ENCODE results near the gene KRTAP3-1. TPM values are rescaled to one million over a fixed set of nuclear protein-coding genes. Genes with fewer than 3 reads are reported as not detected.

The KRTAP3-1 gene
- total and polyA plus RNA-seq, 4 experiments from 2014 or later: not detected

- H3K9me3 Mint-ChIP-seq: peaks cover 0 to 4% (median 0%) of the 10 kb centered on the region in 8 donors
- H3K9me3 ChIP-seq (ENCODE audit: control insufficient read depth in 1 of 2, low read length in 2 of 2): no peaks in the 10 kb centered on the region
- H3K36me3 ChIP-seq (ENCODE audit: insufficient read depth, low read length): no peaks in the 10 kb centered on the region
- no peaks in the 10 kb centered on the region for H3K27me3 ChIP-seq (ENCODE audit: insufficient read depth, low read length)
- peaks cover 2 to 5% of the 10 kb centered on the region in 2 donors for H3K27me3 Mint-ChIP-seq
- ChIA-PET CTCF (ENCODE audit: partially characterized antibody) (interaction anchor here (0.9 to 2.3 kb wide), 7 partner anchors 8 to 526 kb away, joined by 3 to 6 read pairs (median 4); no protein-coding TSS in a partner anchor), POLR2A (ENCODE audit: partially characterized antibody) (no interaction called here)
- peaks cover 0 to 3% (median 0%) of the 10 kb centered on the region in 4 donors for H3K4me1 Mint-ChIP-seq
- no peak overlapping the region for H3K4me3 ChIP-seq (ENCODE audit: low read length in 2 of 2)
- no peak for DNase-seq
- no peak overlapping the region for H3K27ac ChIP-seq (ENCODE audit: low read depth, low read length)
- H3K4me1 ChIP-seq (ENCODE audit: insufficient read depth, low read length): no peaks in the 10 kb centered on the region
- H3K4me3 Mint-ChIP-seq: no peak overlapping the region
- no peaks in the 10 kb centered on the region for H3K36me3 Mint-ChIP-seq
- no peak overlapping the region for H3K27ac Mint-ChIP-seq
- intact Hi-C loops (cut with micrococcal nuclease): no loop called here
Measured at GRCh38 chr17:40962059-40962561, 46.8 kb downstream of the KRTAP3-1 start.

- Mint-ChIP-seq H3K9me3 (peaks cover 0 to 4% (median 0%) of the 10 kb centered on the region in 8 donors), H3K4me1 (peaks cover 0 to 3% (median 0%) of the 10 kb centered on the region in 4 donors), H3K27me3 (peaks cover 2 to 5% of the 10 kb centered on the region in 2 donors), H3K4me3 (no peak overlapping the region), H3K36me3 (no peaks in the 10 kb centered on the region), H3K27ac (no peak overlapping the region)
- no peaks in the 10 kb centered on the region for H3K36me3 ChIP-seq (ENCODE audit: insufficient read depth, low read length)
- H3K9me3 ChIP-seq (ENCODE audit: control insufficient read depth in 1 of 2, low read length in 2 of 2): no peaks in the 10 kb centered on the region
- no peak overlapping the region for H3K4me3 ChIP-seq (ENCODE audit: low read length in 2 of 2)
- intact Hi-C loops (cut with micrococcal nuclease): no loop called here
- no peak overlapping the region for H3K27ac ChIP-seq (ENCODE audit: low read depth, low read length)
- DNase-seq: no peak
- H3K27me3 ChIP-seq (ENCODE audit: insufficient read depth, low read length): no peaks in the 10 kb centered on the region
- ChIA-PET CTCF (ENCODE audit: partially characterized antibody) (interaction anchor here (0.9 to 2.3 kb wide), 7 partner anchors 9 to 527 kb away, joined by 3 to 6 read pairs (median 4); no protein-coding TSS in a partner anchor), POLR2A (ENCODE audit: partially characterized antibody) (no interaction called here)
- H3K4me1 ChIP-seq (ENCODE audit: insufficient read depth, low read length): no peaks in the 10 kb centered on the region
Measured at GRCh38 chr17:40961591-40961990, 47.3 kb downstream of the KRTAP3-1 start.

- Mint-ChIP-seq H3K27ac (no peak overlapping the region), H3K9me3 (peaks cover 0 to 4% (median 0%) of the 10 kb centered on the region in 8 donors), H3K36me3 (no peaks in the 10 kb centered on the region), H3K4me3 (no peak overlapping the region), H3K27me3 (peaks cover 0 to 6% of the 10 kb centered on the region in 2 donors), H3K4me1 (peaks cover 0 to 3% (median 0%) of the 10 kb centered on the region in 4 donors)
- Histone ChIP-seq H3K36me3 (ENCODE audit: insufficient read depth, low read length) (no peaks in the 10 kb centered on the region), H3K27me3 (ENCODE audit: insufficient read depth, low read length) (no peaks in the 10 kb centered on the region), H3K27ac (ENCODE audit: low read depth, low read length) (no peak overlapping the region), H3K4me3 (ENCODE audit: low read length in 2 of 2) (no peak overlapping the region), H3K4me1 (ENCODE audit: insufficient read depth, low read length) (no peaks in the 10 kb centered on the region), H3K9me3 (ENCODE audit: control insufficient read depth in 1 of 2, low read length in 2 of 2) (no peaks in the 10 kb centered on the region)
- DNase-seq: no peak
- CTCF ChIA-PET (ENCODE audit: partially characterized antibody): no interaction called here
- POLR2A ChIA-PET (ENCODE audit: partially characterized antibody): no interaction called here
- intact Hi-C loops (cut with micrococcal nuclease): no loop called here
Measured at GRCh38 chr17:40960144-40960543, 48.8 kb downstream of the KRTAP3-1 start.

Other genes starting within 250 kb of the KRTAP3-1 start
Only the 30 nearest of the 37 such genes appear.
- gene KRT28, start 209.2 kb downstream of the KRTAP3-1 start, total RNA-seq: not detected
- gene KRT28, start 209.2 kb downstream of the KRTAP3-1 start, polyA plus RNA-seq: not detected
- gene KRT10, start 186.5 kb downstream of the KRTAP3-1 start, total RNA-seq: 10 to 100 TPM; 37.6 to 40.4 TPM
- 100 to 1,000 TPM; 141 to 181 TPM for gene KRT10, start 186.5 kb downstream of the KRTAP3-1 start, polyA plus RNA-seq
- not detected for gene KRT12, start 141.9 kb downstream of the KRTAP3-1 start, total RNA-seq
- not detected for gene KRT12, start 141.9 kb downstream of the KRTAP3-1 start, polyA plus RNA-seq
- not detected for gene KRT20, start 123.9 kb downstream of the KRTAP3-1 start, total RNA-seq
- not detected for gene KRT20, start 123.9 kb downstream of the KRTAP3-1 start, polyA plus RNA-seq
- not detected for gene KRT23, start 71.5 kb downstream of the KRTAP3-1 start, total RNA-seq
- gene KRT23, start 71.5 kb downstream of the KRTAP3-1 start, polyA plus RNA-seq: under 1 TPM in 1 of 2 donors, not detected in 1; 0.15 TPM
- gene KRT39, start 42.2 kb downstream of the KRTAP3-1 start, total RNA-seq: not detected
- not detected for gene KRT39, start 42.2 kb downstream of the KRTAP3-1 start, polyA plus RNA-seq
- not detected for gene KRT40, start 24.8 kb downstream of the KRTAP3-1 start, total RNA-seq
- not detected for gene KRT40, start 24.8 kb downstream of the KRTAP3-1 start, polyA plus RNA-seq
- not detected for gene KRTAP3-3, start 15.0 kb downstream of the KRTAP3-1 start, total RNA-seq
- gene KRTAP3-3, start 15.0 kb downstream of the KRTAP3-1 start, polyA plus RNA-seq: not detected
- gene KRTAP3-2, start 9.2 kb downstream of the KRTAP3-1 start, total RNA-seq: not detected
- not detected for gene KRTAP3-2, start 9.2 kb downstream of the KRTAP3-1 start, polyA plus RNA-seq
- gene KRTAP1-5, start 18.1 kb upstream of the KRTAP3-1 start, total RNA-seq: not detected
- not detected for gene KRTAP1-5, start 18.1 kb upstream of the KRTAP3-1 start, polyA plus RNA-seq
- gene KRTAP1-4, start 21.1 kb upstream of the KRTAP3-1 start, total RNA-seq: not detected
- not detected for gene KRTAP1-4, start 21.1 kb upstream of the KRTAP3-1 start, polyA plus RNA-seq
- gene KRTAP1-3, start 25.7 kb upstream of the KRTAP3-1 start, total RNA-seq: not detected
- gene KRTAP1-3, start 25.7 kb upstream of the KRTAP3-1 start, polyA plus RNA-seq: not detected
- not detected for gene KRTAP1-1, start 32.3 kb upstream of the KRTAP3-1 start, total RNA-seq
- gene KRTAP1-1, start 32.3 kb upstream of the KRTAP3-1 start, polyA plus RNA-seq: not detected
- gene KRTAP2-1, start 38.2 kb upstream of the KRTAP3-1 start, total RNA-seq: not detected
- not detected for gene KRTAP2-1, start 38.2 kb upstream of the KRTAP3-1 start, polyA plus RNA-seq
- gene KRTAP2-2, start 46.1 kb upstream of the KRTAP3-1 start, total RNA-seq: not detected
- not detected for gene KRTAP2-2, start 46.1 kb upstream of the KRTAP3-1 start, polyA plus RNA-seq
- not detected for gene KRTAP2-3, start 51.0 kb upstream of the KRTAP3-1 start, total RNA-seq
- gene KRTAP2-3, start 51.0 kb upstream of the KRTAP3-1 start, polyA plus RNA-seq: not detected
- gene KRTAP2-4, start 56.8 kb upstream of the KRTAP3-1 start, total RNA-seq: not detected
- gene KRTAP2-4, start 56.8 kb upstream of the KRTAP3-1 start, polyA plus RNA-seq: not detected
- not detected for gene KRTAP4-7, start 75.0 kb upstream of the KRTAP3-1 start, total RNA-seq
- gene KRTAP4-7, start 75.0 kb upstream of the KRTAP3-1 start, polyA plus RNA-seq: not detected
- not detected for gene KRTAP4-8, start 89.0 kb upstream of the KRTAP3-1 start, total RNA-seq
- gene KRTAP4-8, start 89.0 kb upstream of the KRTAP3-1 start, polyA plus RNA-seq: not detected
- not detected for gene KRTAP4-16, start 93.1 kb upstream of the KRTAP3-1 start, total RNA-seq
- gene KRTAP4-16, start 93.1 kb upstream of the KRTAP3-1 start, polyA plus RNA-seq: not detected
- gene KRTAP4-9, start 96.3 kb upstream of the KRTAP3-1 start, total RNA-seq: not detected
- gene KRTAP4-9, start 96.3 kb upstream of the KRTAP3-1 start, polyA plus RNA-seq: not detected
- not detected for gene KRTAP4-11, start 109.2 kb upstream of the KRTAP3-1 start, total RNA-seq
- gene KRTAP4-11, start 109.2 kb upstream of the KRTAP3-1 start, polyA plus RNA-seq: not detected
- gene KRTAP4-12, start 115.1 kb upstream of the KRTAP3-1 start, total RNA-seq: not detected
- gene KRTAP4-12, start 115.1 kb upstream of the KRTAP3-1 start, polyA plus RNA-seq: not detected
- not detected for gene KRTAP4-6, start 131.4 kb upstream of the KRTAP3-1 start, total RNA-seq
- under 1 TPM in 1 of 2 donors, not detected in 1; 0.24 TPM for gene KRTAP4-6, start 131.4 kb upstream of the KRTAP3-1 start, polyA plus RNA-seq
- gene KRTAP4-5, start 140.7 kb upstream of the KRTAP3-1 start, total RNA-seq: not detected
- gene KRTAP4-5, start 140.7 kb upstream of the KRTAP3-1 start, polyA plus RNA-seq: not detected
- gene KRTAP4-4, start 151.6 kb upstream of the KRTAP3-1 start, total RNA-seq: not detected
- gene KRTAP4-4, start 151.6 kb upstream of the KRTAP3-1 start, polyA plus RNA-seq: not detected
- gene KRTAP4-3, start 159.1 kb upstream of the KRTAP3-1 start, total RNA-seq: not detected
- not detected for gene KRTAP4-3, start 159.1 kb upstream of the KRTAP3-1 start, polyA plus RNA-seq
- gene KRTAP4-2, start 169.1 kb upstream of the KRTAP3-1 start, total RNA-seq: not detected
- gene KRTAP4-2, start 169.1 kb upstream of the KRTAP3-1 start, polyA plus RNA-seq: not detected
- not detected for gene KRTAP4-1, start 175.8 kb upstream of the KRTAP3-1 start, total RNA-seq
- not detected for gene KRTAP4-1, start 175.8 kb upstream of the KRTAP3-1 start, polyA plus RNA-seq
- gene KRTAP9-1, start 180.8 kb upstream of the KRTAP3-1 start, total RNA-seq: not detected
- not detected for gene KRTAP9-1, start 180.8 kb upstream of the KRTAP3-1 start, polyA plus RNA-seq